Measurements from ENCODE around the gene CHRNA9. TPM values are rescaled to one million over a fixed set of nuclear protein-coding genes. Genes with fewer than 3 reads are reported as not detected.

Gene CHRNA9
- total RNA-seq, 1 experiment from 2014 or later, result not detected

GRCh38 chr4:40373636-40374035 is 38.5 kb downstream of the CHRNA9 start:
- CTCF ChIA-PET, result no interaction called here
- H3K27me3 Mint-ChIP-seq (ENCODE audit: insufficient read depth, unreplicated experiment), result no peaks in the 10 kb centered on the region
- no TSS peak for BruUV-seq (replicated peaks)

GRCh38 chr4:40375095-40375494 is 40.0 kb downstream of the CHRNA9 start:
- no peak for TF ChIP-seq CTCF (IDR thresholded peaks at IDR 0.05; ENCODE audit: insufficient read depth in 1 of 2, low read depth in 1 of 2, low read length in 1 of 2, severe bottlenecking in 1 of 2, unreplicated experiment in 1 of 2)
- Mint-ChIP-seq H3K4me1 (ENCODE audit: low read depth, unreplicated experiment) (peaks cover 9% of the 10 kb centered on the region), H3K27me3 (ENCODE audit: insufficient read depth, unreplicated experiment) (no peaks in the 10 kb centered on the region), H3K27ac (ENCODE audit: unreplicated experiment) (no peak overlapping the region), H3K4me3 (ENCODE audit: unreplicated experiment) (no peak overlapping the region), H3K9me3 (ENCODE audit: unreplicated experiment) (no peaks in the 10 kb centered on the region), H3K36me3 (ENCODE audit: insufficient read depth, unreplicated experiment) (no peaks in the 10 kb centered on the region)
- no peak for DNase-seq
- no peaks in the 10 kb centered on the region for H3K36me3 ChIP-seq (ENCODE audit: control insufficient read depth, insufficient read depth, low read length)
- no peak overlapping the region for H3K4me3 ChIP-seq (ENCODE audit: low read depth, low read length)
- no peaks in the 10 kb centered on the region for H3K9me3 ChIP-seq
- peaks cover 2% of the 10 kb centered on the region; the same call in 1 of the 2 replicates for H3K4me1 ChIP-seq
- ChIA-PET CTCF (no interaction called here), POLR2A (no interaction called here)
- BruUV-seq (replicated peaks), result no TSS peak
- no peaks in the 10 kb centered on the region for H3K27me3 ChIP-seq (replicated peaks; ENCODE audit: control insufficient read depth, insufficient read depth, low read length)
- intact Hi-C loops (cut with micrococcal nuclease; ENCODE audit: unreplicated experiment), result no loop called here

More at GRCh38 chr4:40373636-40374035, 38.5 kb downstream of the CHRNA9 start:
- H3K27me3 ChIP-seq (replicated peaks; ENCODE audit: control insufficient read depth, insufficient read depth, low read length), result no peaks in the 10 kb centered on the region
- Mint-ChIP-seq H3K36me3 (ENCODE audit: insufficient read depth, unreplicated experiment) (no peaks in the 10 kb centered on the region), H3K9me3 (ENCODE audit: unreplicated experiment) (no peaks in the 10 kb centered on the region), H3K4me1 (ENCODE audit: low read depth, unreplicated experiment) (peaks cover 13% of the 10 kb centered on the region), H3K4me3 (ENCODE audit: unreplicated experiment) (no peak overlapping the region), H3K27ac (ENCODE audit: unreplicated experiment) (no peak overlapping the region)
- POLR2A ChIA-PET, result no interaction called here
- no peaks in the 10 kb centered on the region for H3K36me3 ChIP-seq (ENCODE audit: control insufficient read depth, insufficient read depth, low read length)
- peaks cover 14% of the 10 kb centered on the region for H3K4me1 ChIP-seq
- no peak overlapping the region for H3K4me3 ChIP-seq (ENCODE audit: low read depth, low read length)
- DNase-seq, result no peak
- intact Hi-C loops (cut with micrococcal nuclease; ENCODE audit: unreplicated experiment), result no loop called here
- TF ChIP-seq CTCF (IDR thresholded peaks at IDR 0.05; ENCODE audit: insufficient read depth in 1 of 2, low read depth in 1 of 2, low read length in 1 of 2, severe bottlenecking in 1 of 2, unreplicated experiment in 1 of 2), result no peak
- no peaks in the 10 kb centered on the region for H3K9me3 ChIP-seq

- no TSS peak for BruUV-seq (replicated peaks)
- ChIA-PET CTCF (no interaction called here), POLR2A (no interaction called here)
- Histone ChIP-seq H3K9me3 (no peaks in the 10 kb centered on the region), H3K36me3 (ENCODE audit: control insufficient read depth, insufficient read depth, low read length) (no peaks in the 10 kb centered on the region), H3K27me3 (replicated peaks; ENCODE audit: control insufficient read depth, insufficient read depth, low read length) (no peaks in the 10 kb centered on the region), H3K4me3 (ENCODE audit: low read depth, low read length) (no peak overlapping the region), H3K4me1 (no peaks in the 10 kb centered on the region)
- TF ChIP-seq CTCF (IDR thresholded peaks at IDR 0.05; ENCODE audit: insufficient read depth in 1 of 2, low read depth in 1 of 2, low read length in 1 of 2, severe bottlenecking in 1 of 2, unreplicated experiment in 1 of 2), result no peak
- peaks cover 7% of the 10 kb centered on the region for H3K4me1 Mint-ChIP-seq (ENCODE audit: low read depth, unreplicated experiment)
- DNase-seq, result no peak
- no peaks in the 10 kb centered on the region for H3K9me3 Mint-ChIP-seq (ENCODE audit: unreplicated experiment)
- no peaks in the 10 kb centered on the region for H3K27me3 Mint-ChIP-seq (ENCODE audit: insufficient read depth, unreplicated experiment)
- intact Hi-C loops (cut with micrococcal nuclease; ENCODE audit: unreplicated experiment), result no loop called here
- no peaks in the 10 kb centered on the region for H3K36me3 Mint-ChIP-seq (ENCODE audit: insufficient read depth, unreplicated experiment)
- no peak overlapping the region for H3K27ac Mint-ChIP-seq (ENCODE audit: unreplicated experiment)
- no peak overlapping the region for H3K4me3 Mint-ChIP-seq (ENCODE audit: unreplicated experiment)
Observed at GRCh38 chr4:40375620-40376019, 40.5 kb downstream of the CHRNA9 start.

Measured in Caco-2 (cell line).